Stimulated activated naive CD8-positive, alpha-beta T cell treated with anti-CD3 and anti-CD28 coated beads, Interleukin-15, Interleukin-2, amounts not matched to agents 100 ng/mL and 50 ng/mL, for 24 hours (primary cell): ENCODE results near the gene CBS.
A peak's percentile ranks its signal among the peaks of the same experiment; 100 is the strongest.
"Not testable (repeated sequence)": the region's sequence is repeated elsewhere in the genome, so short reads cannot be mapped to it uniquely, and the experiment has no call there.

Source experiments
- H3K27ac Mint-ChIP-seq: one replicate; pipeline ENCODE4 v1.8.0; 2021; ENCODE audit warnings: mild to moderate bottlenecking, mixed read lengths
- H3K27me3 Mint-ChIP-seq: one replicate; pipeline ENCODE4 v1.8.0; 2021; ENCODE audit warnings: mixed read lengths
- H3K36me3 Mint-ChIP-seq: one replicate; pipeline ENCODE4 v1.8.0; 2021; ENCODE audit warnings: low read depth, mixed read lengths
- H3K4me1 Mint-ChIP-seq: one replicate; pipeline ENCODE4 v1.8.0; 2021; ENCODE audit warnings: low read depth, mixed read lengths
- H3K4me3 Mint-ChIP-seq: one replicate; pipeline ENCODE4 v1.8.0; 2021; ENCODE audit warnings: mild to moderate bottlenecking, mixed read lengths
- H3K9me3 Mint-ChIP-seq: one replicate; pipeline ENCODE4 v1.8.0; 2021; ENCODE audit warnings: mixed read lengths

The CBS gene

GRCh38 chr21:43076643-43077042, 1.0 kb upstream of the CBS start:
- H3K9me3 Mint-ChIP-seq, H3K27me3 Mint-ChIP-seq, H3K27ac Mint-ChIP-seq, H3K4me1 Mint-ChIP-seq, H3K36me3 Mint-ChIP-seq, H3K4me3 Mint-ChIP-seq: not testable (repeated sequence)

DNA sequence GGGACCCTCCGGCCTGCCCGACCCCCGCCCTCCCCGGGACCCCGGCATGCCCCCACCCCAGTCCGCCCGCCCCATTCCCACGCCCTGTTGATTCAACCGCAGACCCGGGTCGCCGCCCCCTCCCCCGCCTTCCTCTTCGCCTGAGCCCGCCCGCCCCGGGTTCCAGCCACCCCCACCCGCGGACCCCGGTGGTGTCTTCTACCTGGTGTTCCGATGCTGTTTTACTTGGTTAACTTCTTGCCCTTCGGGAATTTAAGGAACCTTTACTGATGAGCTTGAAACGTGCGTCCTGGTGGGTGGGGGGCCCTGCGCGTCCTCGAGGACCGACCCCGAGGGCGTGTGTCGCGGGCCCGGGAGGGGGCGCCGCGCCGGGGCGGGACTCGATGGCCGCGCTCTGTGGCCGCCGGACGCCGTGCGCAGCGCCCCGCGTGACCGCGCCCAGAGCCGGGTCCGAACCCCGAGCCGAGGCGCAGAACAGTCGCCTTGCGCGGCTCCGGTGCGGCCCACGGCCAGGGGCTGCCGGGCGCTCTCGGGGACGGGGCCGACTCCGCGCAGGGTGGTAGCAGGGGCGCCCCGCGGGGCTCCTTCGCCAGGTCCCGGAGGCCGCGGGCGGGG, 495 bp upstream of the CBS start:
- H3K4me3 Mint-ChIP-seq, H3K4me1 Mint-ChIP-seq, H3K9me3 Mint-ChIP-seq, H3K36me3 Mint-ChIP-seq, H3K27me3 Mint-ChIP-seq, H3K27ac Mint-ChIP-seq: not testable (repeated sequence)

DNA sequence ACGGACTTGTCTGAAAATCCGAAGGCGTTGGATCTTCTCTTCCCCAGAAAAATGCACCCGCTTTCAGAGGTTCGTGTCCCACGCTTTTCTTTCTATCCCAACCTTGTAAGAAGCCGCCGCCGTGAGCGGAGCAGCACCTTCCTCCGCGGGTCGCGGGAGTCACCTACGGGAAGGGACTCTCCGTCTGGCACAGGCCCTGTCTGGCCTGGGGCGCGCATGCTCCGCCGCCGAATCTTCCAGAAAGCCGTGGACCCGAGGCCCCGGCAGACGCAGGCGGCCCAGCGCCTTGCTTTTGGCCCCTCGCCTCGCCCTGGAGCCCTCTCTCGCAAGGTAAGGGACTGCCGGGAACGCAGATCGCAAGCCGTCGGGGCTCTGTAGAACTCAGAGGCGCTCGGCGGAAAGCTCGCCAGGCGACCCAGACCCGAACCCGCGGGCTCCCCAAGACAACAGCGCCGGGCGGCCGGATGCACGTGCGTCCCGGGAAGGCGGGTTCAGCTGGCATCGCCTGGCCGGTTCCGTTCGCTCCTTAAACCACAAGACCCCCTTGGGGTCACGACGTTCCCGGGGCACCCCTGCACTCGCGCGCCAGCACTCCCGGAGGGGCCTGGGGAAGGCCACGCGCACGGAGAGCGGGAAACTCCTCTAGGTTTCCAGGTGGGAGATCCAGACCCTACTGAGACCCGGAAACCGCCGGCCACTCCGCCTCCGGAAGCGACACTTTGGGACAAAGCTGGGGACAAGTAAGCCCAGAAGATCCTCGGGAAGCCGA, 1.1 kb downstream of the CBS start:
- not testable (repeated sequence) for H3K9me3 Mint-ChIP-seq, H3K36me3 Mint-ChIP-seq, H3K27me3 Mint-ChIP-seq, H3K4me1 Mint-ChIP-seq, H3K4me3 Mint-ChIP-seq, H3K27ac Mint-ChIP-seq

DNA sequence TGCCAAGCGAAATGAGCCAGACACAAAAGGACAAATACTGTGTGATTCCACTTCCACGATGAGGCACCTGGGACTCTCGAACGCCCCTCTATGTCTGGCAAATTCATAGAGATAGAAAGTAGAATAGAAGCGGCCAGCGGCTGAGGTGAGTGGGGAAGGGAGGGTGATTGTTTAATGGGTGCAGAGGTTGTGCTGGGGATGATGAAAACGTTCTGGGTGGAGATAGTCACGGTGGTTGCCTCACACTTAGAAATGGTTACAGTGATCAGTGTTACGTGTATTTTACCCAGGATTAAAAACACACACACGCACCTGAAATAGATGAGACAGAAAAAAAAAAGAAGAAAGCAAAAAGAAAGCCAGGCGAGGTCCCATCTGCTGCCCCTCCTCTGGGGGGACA, 2.9 kb downstream of the CBS start:
- H3K9me3 Mint-ChIP-seq, H3K4me1 Mint-ChIP-seq, H3K27ac Mint-ChIP-seq, H3K4me3 Mint-ChIP-seq, H3K27me3 Mint-ChIP-seq, H3K36me3 Mint-ChIP-seq: not testable (repeated sequence)

DNA sequence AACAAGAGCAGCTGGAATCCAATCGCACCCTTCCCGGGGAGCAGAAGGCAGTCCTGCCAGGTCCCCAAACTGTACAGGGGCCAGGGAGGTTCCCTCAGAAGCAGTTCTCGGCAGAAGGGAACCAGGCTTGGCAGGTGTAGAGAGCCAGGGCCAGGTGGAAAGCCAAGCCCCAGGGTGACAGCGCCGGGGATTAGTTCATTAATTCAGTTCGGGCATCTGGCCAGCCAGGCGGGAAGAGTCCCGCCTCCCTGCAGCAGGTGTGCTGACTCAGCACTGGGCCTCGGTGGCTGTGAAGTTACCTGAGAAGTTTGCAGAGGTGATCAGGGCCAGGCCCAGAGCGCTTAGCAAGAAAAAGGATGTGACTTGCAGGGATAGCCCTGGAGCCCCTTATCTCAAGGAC, 6.0 kb downstream of the CBS start:
- not testable (repeated sequence) for H3K36me3 Mint-ChIP-seq, H3K9me3 Mint-ChIP-seq, H3K4me1 Mint-ChIP-seq, H3K27me3 Mint-ChIP-seq, H3K27ac Mint-ChIP-seq, H3K4me3 Mint-ChIP-seq

DNA sequence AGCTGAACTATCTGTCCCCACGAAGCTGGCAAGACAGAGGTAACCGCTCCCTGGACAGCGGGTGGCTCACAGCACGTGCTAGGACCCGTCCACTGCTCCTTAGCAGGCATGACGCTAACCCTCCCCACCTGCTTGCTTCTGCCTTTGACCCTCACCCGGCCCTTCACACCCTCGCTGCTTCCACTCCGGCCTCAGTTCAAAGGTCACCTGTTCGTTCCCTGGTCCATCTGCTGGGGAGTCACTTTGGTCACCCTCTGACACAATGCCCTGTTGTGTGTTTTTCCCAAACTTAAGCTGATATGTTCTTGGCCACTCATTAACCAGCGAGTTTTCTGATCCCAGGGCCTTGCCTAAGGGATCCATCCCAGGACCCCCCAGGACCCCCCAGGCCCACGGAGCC, 7.6 kb downstream of the CBS start:
- H3K27me3 Mint-ChIP-seq, H3K4me1 Mint-ChIP-seq, H3K9me3 Mint-ChIP-seq, H3K4me3 Mint-ChIP-seq, H3K36me3 Mint-ChIP-seq, H3K27ac Mint-ChIP-seq: not testable (repeated sequence)

DNA sequence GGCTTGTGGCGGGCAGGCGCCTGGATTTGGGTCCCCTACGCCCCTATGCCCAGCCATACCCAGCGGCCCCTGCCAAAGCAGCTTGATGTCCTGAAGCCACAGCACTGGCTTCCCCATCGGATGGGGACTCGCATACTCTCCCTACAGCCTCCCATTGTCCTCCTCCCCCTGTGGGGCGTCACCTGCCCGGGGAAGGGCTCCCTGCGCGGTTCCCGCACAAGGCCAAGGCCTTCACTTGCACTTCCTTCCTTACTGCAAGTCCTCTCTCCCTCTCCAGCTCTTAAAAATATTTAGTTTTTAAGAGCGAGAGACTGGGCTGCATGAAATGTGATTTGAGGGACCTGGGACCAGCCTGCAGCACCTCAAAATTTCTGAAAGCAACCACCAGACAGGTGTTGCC, 8.9 kb downstream of the CBS start:
- not testable (repeated sequence) for H3K4me3 Mint-ChIP-seq, H3K27ac Mint-ChIP-seq, H3K27me3 Mint-ChIP-seq, H3K9me3 Mint-ChIP-seq, H3K36me3 Mint-ChIP-seq, H3K4me1 Mint-ChIP-seq

- not testable (repeated sequence) for H3K4me1 Mint-ChIP-seq, H3K36me3 Mint-ChIP-seq, H3K9me3 Mint-ChIP-seq, H3K4me3 Mint-ChIP-seq, H3K27ac Mint-ChIP-seq, H3K27me3 Mint-ChIP-seq
Observed at GRCh38 chr21:43065991-43066390, 9.6 kb downstream of the CBS start.

DNA sequence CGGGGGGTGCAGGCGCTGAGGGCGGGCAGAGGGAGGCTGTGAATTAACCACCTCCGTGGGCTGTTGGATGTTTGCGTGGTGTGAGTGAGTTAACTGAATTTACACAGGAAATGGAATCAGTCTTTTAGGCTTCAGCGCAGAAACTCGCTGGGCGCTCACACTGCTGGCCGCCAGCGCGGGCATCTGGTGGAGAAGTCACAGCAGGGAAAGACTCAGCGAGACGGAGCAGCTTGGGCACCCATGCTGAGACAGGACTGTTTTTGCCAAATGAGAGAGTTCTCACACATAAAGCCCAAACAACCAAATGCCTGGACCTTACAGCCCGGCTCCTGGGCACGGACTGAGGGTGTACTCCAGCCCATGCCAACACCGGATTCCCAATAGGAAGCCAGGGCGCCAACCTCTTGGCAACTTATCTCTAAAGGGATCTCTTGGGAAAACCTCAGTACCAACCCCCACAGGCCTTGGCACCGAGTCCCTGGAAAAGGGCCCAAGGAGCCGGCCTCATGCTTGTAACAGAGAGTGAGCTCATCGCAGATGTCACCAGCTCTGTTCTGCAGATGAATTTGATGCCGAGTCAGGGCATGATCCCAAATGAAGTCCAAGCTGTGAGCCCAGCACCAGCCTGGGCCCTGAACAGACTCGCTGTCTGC, 11.2 kb downstream of the CBS start:
- not testable (repeated sequence) for H3K36me3 Mint-ChIP-seq, H3K4me1 Mint-ChIP-seq, H3K27me3 Mint-ChIP-seq, H3K9me3 Mint-ChIP-seq, H3K27ac Mint-ChIP-seq, H3K4me3 Mint-ChIP-seq

GRCh38 chr21:43062955-43063664, 12.5 kb downstream of the CBS start:
- not testable (repeated sequence) for H3K4me3 Mint-ChIP-seq, H3K9me3 Mint-ChIP-seq, H3K4me1 Mint-ChIP-seq, H3K36me3 Mint-ChIP-seq, H3K27ac Mint-ChIP-seq, H3K27me3 Mint-ChIP-seq

DNA sequence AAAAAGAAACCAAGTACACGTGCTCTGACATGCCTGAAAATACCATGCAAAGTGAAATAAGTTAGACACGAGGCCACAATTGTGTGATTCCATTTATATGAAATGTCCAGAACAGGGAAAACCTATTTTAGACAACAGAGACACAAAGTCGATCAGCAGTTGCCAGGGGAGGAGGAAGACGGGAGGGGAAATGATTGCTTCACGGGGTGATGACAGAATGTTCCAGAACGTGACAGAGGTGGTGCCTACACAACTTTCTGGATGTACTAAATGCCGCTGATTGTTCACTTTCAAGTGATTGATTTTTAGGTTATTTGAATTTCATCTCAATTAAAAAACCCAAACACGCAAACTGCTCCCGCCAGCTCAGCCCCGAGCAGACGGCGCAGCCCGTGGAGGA, 22.5 kb downstream of the CBS start:
- not testable (repeated sequence) for H3K9me3 Mint-ChIP-seq, H3K4me1 Mint-ChIP-seq, H3K27me3 Mint-ChIP-seq, H3K4me3 Mint-ChIP-seq, H3K27ac Mint-ChIP-seq, H3K36me3 Mint-ChIP-seq

GRCh38 chr21:43045876-43046821, 29.5 kb downstream of the CBS start:
- not testable (repeated sequence) for H3K9me3 Mint-ChIP-seq, H3K27ac Mint-ChIP-seq, H3K27me3 Mint-ChIP-seq, H3K36me3 Mint-ChIP-seq, H3K4me1 Mint-ChIP-seq, H3K4me3 Mint-ChIP-seq

DNA sequence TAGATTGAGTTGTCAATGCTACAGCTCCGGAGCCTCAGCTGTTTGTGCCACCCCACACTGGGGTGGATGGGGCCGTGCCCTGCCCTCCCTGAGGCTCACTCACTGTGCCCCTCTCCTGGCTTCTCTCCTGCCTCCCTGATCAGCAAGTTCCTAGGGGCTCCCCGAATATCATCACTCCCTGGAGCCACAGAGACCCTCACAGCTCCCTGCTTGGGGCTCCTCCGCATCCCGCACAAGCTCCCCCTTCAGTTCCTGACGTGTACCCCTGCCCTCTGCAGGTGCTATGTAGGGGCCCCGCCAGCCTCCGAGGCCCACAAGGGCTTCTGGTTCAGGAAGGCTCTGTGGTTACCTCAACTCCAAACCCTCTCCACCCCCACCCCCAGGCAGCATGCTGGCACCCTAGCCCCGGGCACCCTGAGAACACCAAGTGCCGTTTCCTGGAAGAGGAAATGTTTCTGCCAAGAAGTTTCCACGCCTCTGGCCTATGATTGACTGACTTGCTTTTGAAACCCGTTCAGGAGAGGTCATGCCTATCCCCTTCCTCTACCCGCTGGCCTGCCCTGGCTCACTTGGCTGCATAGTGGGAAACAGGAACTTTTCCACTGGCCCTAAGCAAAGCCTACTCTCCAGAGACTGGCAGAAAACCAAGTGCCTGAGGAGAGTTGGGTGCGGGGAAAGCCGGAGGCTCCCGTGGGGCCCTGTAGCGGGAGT, 30.3 kb downstream of the CBS start:
- Mint-ChIP-seq H3K4me3 (peak overlapping the region; percentile 32), H3K27ac (peak overlapping the region; percentile 74)
- H3K4me1 Mint-ChIP-seq, H3K36me3 Mint-ChIP-seq, H3K27me3 Mint-ChIP-seq, H3K9me3 Mint-ChIP-seq: not testable (repeated sequence)

DNA sequence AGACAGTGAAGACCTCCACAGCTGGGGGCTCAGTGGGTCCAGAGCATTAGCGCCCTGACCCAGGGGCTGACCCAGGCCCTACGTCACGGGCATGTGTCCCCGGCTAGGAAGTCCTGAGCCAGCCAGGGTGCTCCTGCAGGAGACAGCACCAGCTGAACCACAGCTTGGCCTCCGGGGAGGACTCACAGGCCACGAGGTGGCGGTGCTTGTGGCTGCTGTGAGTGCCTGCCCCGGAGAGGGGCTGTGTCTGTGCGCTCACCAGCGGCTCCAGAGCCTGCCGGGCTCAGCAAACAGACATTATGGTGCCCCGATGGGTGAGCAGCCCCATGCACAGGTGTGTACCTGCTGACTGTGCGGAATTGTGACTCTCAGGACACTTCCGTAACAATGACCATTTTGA, 31.1 kb downstream of the CBS start:
- H3K4me3 Mint-ChIP-seq, H3K27ac Mint-ChIP-seq, H3K9me3 Mint-ChIP-seq, H3K36me3 Mint-ChIP-seq, H3K27me3 Mint-ChIP-seq, H3K4me1 Mint-ChIP-seq: not testable (repeated sequence)
